Fibroblast of villous mesenchyme (primary cell): Measurements from ENCODE around the gene ROBO2. TPM values are rescaled to one million over a fixed set of nuclear protein-coding genes. Genes with fewer than 3 reads are reported as not detected.
A peak's percentile ranks its signal among the peaks of the same experiment; 100 is the strongest.

Experiments used
- DNase-seq: peaks from one replicate; pipeline ENCODE4 v3.0.0-alpha.2; 2010; ENCODE audit warnings: low read depth
- H3K4me3 ChIP-seq: 2 replicates; pipeline ENCODE4 v1.5.1; 2011; ENCODE audit warnings: low read depth, mild to moderate bottlenecking, low read length
- CTCF ChIP-seq: IDR thresholded peaks from 2 replicates; pipeline ENCODE4 v1.5.1; 2012; ENCODE audit warnings: low read depth, mild to moderate bottlenecking, low read length; ENCODE audit not compliant: insufficient read depth
- total RNA-seq: library from RNA; depleted of rRNA; stranded (reverse); fragments of >200 nt; gene quantifications from 2 replicates; pipeline ENCODE4 v1.2.3, GENCODE V29; 2012

ROBO2 gene
- total RNA-seq, 1 donor: 3.0 TPM

DNA sequence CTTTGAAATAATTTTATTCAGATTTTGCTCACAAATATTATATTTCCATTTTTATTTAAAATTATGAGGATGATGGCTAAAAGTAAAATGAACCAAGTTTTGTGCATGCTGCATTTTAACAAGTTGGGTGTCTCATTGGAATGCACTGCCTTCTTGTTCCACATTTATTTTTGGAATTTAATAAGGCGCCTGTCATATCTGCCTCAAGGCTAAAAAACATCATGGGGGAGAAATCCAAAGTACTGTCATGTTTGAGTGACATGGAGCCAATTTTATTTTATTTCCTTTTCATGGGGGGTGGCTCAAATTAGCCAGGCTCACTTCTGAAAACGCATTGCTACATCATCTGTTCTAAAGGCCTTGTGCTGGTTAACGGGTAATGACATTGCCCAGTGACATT is 205.1 kb downstream of the ROBO2 start:
- H3K4me3 ChIP-seq: no peak overlapping the region
- DNase-seq: no peak
- no peak for TF ChIP-seq CTCF

DNA sequence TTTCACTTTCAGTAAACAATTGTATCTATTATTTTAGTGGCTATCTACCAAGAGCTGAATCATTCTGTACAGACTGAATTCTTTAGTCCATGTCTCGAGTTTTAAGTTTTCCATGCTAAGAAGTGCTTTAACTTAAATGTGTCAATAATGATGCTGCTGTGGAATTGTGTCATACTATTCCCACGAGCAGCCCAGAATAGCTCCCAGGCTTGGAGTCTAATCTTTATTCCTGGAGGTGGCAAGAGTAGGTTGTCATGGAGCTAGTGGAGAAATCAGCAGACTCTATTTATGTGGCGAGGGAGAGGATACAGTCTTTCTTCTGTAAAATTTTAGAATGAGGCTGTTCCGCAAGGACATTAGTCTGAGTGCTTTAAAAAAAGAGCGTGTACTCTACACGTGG is 207.2 kb downstream of the ROBO2 start:
- no peak overlapping the region for H3K4me3 ChIP-seq
- no peak for TF ChIP-seq CTCF
- no peak for DNase-seq

GRCh38 chr3:77247817-77248216 is 207.9 kb downstream of the ROBO2 start:
- H3K4me3 ChIP-seq: no peak overlapping the region
- DNase-seq: no peak
- no peak for TF ChIP-seq CTCF

DNA sequence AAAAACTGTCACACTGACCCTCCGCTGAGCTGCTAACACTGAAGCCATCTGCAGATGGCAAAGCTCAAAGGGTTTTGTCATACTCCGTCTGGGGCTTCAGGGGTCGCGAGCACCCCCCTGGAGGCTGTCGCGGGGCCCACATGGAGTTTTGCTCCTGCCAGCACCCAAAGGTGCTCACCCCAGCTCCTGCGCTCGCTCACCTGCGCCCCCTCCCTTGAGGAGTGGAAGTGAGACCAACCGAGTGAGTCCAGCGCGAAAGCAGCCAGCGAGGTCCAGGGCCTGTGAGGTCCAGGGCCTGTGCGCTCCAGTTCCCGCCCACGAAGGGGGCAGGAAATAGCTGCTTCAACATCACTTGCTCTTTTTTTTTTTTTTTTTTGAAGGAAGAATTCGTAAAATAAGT is 208.5 kb downstream of the ROBO2 start:
- DNase-seq: no peak
- H3K4me3 ChIP-seq: no peak overlapping the region
- TF ChIP-seq CTCF: no peak

- no peak for DNase-seq
- H3K4me3 ChIP-seq: no peak overlapping the region
- TF ChIP-seq CTCF: no peak
These were observed 211.2 kb downstream of the ROBO2 start for GRCh38 chr3:77251136-77251535.

DNA sequence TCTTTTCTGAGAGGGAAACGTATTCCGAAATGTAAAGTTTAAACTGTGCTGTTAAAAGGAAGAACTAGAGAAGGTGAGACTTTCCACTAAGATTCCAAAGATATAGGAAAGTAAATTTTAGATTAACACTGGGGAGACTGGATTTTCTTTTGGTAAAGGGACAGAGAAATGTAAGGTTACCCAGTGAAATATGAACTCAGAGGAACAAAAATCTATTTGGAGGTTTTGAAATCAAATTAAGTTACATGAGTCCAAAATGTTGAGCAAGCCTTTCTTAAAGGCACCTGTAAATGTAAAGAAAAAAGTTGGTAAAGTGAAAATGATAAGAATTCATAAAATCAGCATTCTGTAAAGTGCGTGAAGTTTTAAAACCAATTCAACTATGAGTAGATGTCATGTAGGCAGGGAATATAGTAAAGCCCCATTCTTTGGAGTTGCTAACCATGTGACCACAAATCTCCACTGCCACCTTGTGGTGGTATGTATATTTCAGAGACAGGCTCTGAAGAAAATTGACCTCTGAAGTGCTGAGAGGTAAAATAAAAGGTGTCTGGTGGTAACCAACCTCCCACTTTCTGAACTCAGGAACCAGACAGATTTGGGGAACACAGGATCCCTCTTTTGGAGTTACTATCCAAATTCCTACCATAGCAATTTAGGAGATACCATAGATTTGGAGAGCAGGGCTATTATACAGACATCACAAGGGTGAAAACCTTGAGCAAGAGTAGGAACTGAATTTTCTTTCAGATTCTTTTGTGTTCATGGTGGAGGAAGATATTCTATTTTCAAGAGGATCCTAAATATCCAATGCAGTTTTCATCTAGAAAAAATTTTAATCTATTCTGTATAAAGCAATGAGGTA is 215.3 kb downstream of the ROBO2 start:
- DNase-seq: peak; percentile 39
- H3K4me3 ChIP-seq: no peak overlapping the region
- TF ChIP-seq CTCF: peak; percentile 56
